GM10266 (cell line): ENCODE measurements around the gene OR52E1.

Source experiments
- DNase-seq: peaks from one replicate; pipeline ENCODE4 v3.0.0; 2012; ENCODE audit errors: extremely low spot score
- CTCF ChIP-seq: IDR thresholded peaks from 2 replicates; pipeline ENCODE4 v1.5.1; 2012; ENCODE audit warnings: mild to moderate bottlenecking, low read depth; ENCODE audit not compliant: control insufficient read depth, insufficient read depth; ENCODE audit errors: missing control alignments

Gene OR52E1

DNA sequence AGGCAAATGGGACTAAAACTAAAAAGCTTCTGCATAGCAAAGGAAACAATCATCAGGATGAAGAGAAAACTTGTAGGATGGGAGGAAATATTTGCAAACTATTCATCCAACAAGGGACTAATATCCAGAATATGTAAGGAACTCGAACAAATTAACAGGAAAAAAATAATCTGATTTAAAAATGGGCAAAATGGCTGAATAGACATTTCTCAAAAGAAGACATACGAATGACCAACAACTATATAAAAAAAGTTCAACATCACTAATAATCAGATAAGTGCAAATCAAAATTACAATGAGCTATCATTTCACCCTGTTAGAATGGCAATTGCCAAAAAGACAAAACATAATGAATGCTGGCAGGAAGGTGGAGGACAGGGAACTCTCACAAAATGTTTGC lies 12.0 kb downstream of the OR52E1 start:
- no peak for TF ChIP-seq CTCF
- no peak for DNase-seq

GRCh38 chr11:5083602-5084001 lies 14.2 kb downstream of the OR52E1 start:
- TF ChIP-seq CTCF = no peak

DNA sequence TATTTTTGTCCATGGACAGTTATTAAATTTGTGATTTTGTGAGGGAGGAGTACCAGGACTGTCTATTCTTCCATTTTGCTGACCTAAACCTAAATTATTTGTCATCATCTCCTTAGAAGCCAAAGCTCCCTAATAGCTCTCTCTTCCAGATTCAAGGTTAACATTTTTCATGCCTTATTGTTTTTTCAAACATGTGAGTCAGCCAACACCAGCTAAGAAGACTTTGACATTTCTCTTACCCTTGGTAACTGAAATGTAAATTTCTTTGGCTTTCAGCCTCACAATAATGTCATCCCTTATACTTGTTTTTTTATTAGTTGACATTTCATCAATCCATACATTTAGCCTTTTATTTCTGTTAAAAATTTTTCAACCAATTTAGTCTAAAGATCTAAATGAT lies 19.2 kb downstream of the OR52E1 start:
- DNase-seq = no peak
- no peak for TF ChIP-seq CTCF

More at GRCh38 chr11:5083602-5084001, 14.2 kb downstream of the OR52E1 start:
- no peak for DNase-seq

DNA sequence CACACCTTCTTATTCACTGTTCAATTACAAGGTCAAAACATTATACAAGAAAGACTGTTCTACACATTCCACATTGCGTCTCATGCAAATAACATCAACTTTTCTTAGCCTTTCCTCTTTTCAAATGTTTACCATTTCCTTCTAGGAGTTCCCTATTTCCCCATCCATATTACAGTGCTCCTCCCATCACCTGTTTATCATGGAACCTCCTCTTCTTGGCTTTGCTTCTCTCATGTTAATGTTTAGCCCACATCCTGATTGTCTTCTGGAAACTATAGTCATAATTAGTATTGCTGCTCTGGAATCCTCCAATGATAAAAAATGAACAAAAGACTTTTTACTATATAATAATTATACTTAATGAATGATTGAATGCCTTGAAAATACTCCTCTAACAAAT lies 21.3 kb downstream of the OR52E1 start:
- TF ChIP-seq CTCF = no peak
- DNase-seq = no peak

GRCh38 chr11:5092821-5093585 lies 23.6 kb downstream of the OR52E1 start:
- DNase-seq = no peak
- no peak for TF ChIP-seq CTCF

DNA sequence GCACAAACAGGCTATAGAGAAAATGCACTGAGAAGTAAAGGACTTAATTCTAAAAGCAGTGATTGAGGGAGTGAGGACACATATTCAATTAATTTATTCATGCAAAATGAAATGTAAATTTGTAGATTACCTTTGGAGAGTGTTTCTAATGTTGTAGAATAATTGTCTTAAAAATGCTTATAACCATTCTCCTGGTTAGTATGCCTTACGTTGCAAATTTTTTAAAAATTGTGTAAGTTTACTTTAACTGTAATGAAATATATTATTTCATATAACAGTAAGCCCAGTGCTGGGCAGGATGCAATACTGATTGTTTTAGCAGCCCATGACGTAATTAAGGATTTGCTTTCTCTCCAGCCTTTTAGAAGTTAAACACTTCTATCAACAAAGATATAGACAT lies 26.6 kb downstream of the OR52E1 start:
- TF ChIP-seq CTCF = no peak
- no peak for DNase-seq

DNA sequence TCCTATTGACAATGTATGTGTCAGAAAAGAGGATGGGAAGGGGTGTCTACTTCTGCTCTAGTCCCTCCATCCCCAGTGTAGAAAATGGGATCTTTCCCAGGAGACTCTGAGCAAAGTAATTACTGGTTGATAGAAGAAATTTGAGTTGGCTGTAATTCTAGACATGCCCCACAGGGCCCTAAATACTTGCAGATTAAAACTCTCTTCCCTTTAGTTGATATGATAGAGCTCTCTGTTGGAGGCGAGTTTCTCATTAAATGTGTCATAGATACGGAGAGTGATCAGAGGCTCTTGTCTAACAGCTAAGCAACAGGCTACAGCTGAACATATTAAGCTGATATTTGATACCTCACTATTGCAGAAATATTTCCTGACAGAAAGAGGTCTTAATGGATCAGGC lies 32.9 kb downstream of the OR52E1 start:
- no peak for DNase-seq

More for the DNA sequence above, 32.9 kb downstream of the OR52E1 start:
- no peak for TF ChIP-seq CTCF
